Astrocyte (in vitro differentiated cells and primary cell): ENCODE measurements around the gene WNT16. TPM values are rescaled to one million over a fixed set of nuclear protein-coding genes. Genes with fewer than 3 reads are reported as not detected.
"Not testable (repeated sequence)": the region's sequence is repeated elsewhere in the genome, so short reads cannot be mapped to it uniquely, and the experiment has no call there.

Source experiments
- DNase-seq: peaks from one replicate; pipeline ENCODE4 v3.0.0-alpha.2; 2010; ENCODE audit warnings: low read depth
- FAIRE-seq: peaks from 2 replicates; lab custom pipeline; 2011; peaks lifted over from hg19 to GRCh38; lab: Jason Lieb, UNC
- H2AFZ ChIP-seq: 2 replicates; pipeline ENCODE4 v1.6.0; 2012; ENCODE audit warnings: low read depth, low read length, inconsistent platforms
- H3K27ac ChIP-seq: 2 replicates; pipeline ENCODE4 v1.5.1; 2011; ENCODE audit warnings: low read depth, low read length, inconsistent platforms
- H3K27me3 ChIP-seq: 2 replicates; pipeline ENCODE4 v1.6.0; 2011; ENCODE audit warnings: low read length, inconsistent platforms; ENCODE audit not compliant: insufficient read depth
- H3K36me3 ChIP-seq: 2 replicates; pipeline ENCODE4 v1.5.1; 2011; ENCODE audit warnings: low read length, inconsistent platforms; ENCODE audit not compliant: insufficient read depth
- H3K4me1 ChIP-seq: 2 replicates; pipeline ENCODE4 v1.5.1; 2011; ENCODE audit warnings: low read length, inconsistent platforms; ENCODE audit not compliant: insufficient read depth
- H3K4me2 ChIP-seq: 2 replicates; pipeline ENCODE4 v1.6.0; 2012; ENCODE audit warnings: low read length, inconsistent platforms
- H3K4me3 ChIP-seq: 2 replicates; pipeline ENCODE4 v1.5.1; 2011; ENCODE audit warnings: low read depth, mild to moderate bottlenecking, low read length, inconsistent platforms; ENCODE audit not compliant: insufficient read depth
- H3K79me2 ChIP-seq: 2 replicates; pipeline ENCODE4 v1.6.0; 2012; ENCODE audit warnings: mild to moderate bottlenecking, low read length, inconsistent platforms; ENCODE audit not compliant: insufficient read depth
- H3K9ac ChIP-seq: 2 replicates; pipeline ENCODE4 v1.6.0; 2012; ENCODE audit warnings: mild to moderate bottlenecking, low read length, inconsistent platforms
- H3K9me3 ChIP-seq: 2 replicates; pipeline ENCODE4 v1.5.1; 2012; ENCODE audit warnings: low read depth, mild to moderate bottlenecking, low read length, inconsistent platforms; ENCODE audit not compliant: insufficient read depth
- H4K20me1 ChIP-seq: 2 replicates; pipeline ENCODE4 v1.6.0; 2012; ENCODE audit warnings: low read length, inconsistent platforms; ENCODE audit not compliant: insufficient read depth
- H3K27ac Mint-ChIP-seq: one replicate; pipeline ENCODE4 v1.8.0; 2021; ENCODE audit warnings: mild to moderate bottlenecking, mixed read lengths; ENCODE audit not compliant: unreplicated experiment
- H3K27me3 Mint-ChIP-seq: one replicate; pipeline ENCODE4 v1.8.0; 2021; ENCODE audit warnings: low read depth, mixed read lengths; ENCODE audit not compliant: unreplicated experiment
- H3K36me3 Mint-ChIP-seq: one replicate; pipeline ENCODE4 v1.8.0; 2021; ENCODE audit warnings: low read depth, mixed read lengths; ENCODE audit not compliant: unreplicated experiment
- H3K4me1 Mint-ChIP-seq: one replicate; pipeline ENCODE4 v1.8.0; 2021; ENCODE audit warnings: low read depth, mixed read lengths; ENCODE audit not compliant: unreplicated experiment
- H3K4me3 Mint-ChIP-seq: one replicate; pipeline ENCODE4 v1.8.0; 2021; ENCODE audit warnings: mild to moderate bottlenecking, moderate library complexity, mixed read lengths; ENCODE audit not compliant: unreplicated experiment
- H3K9me3 Mint-ChIP-seq: one replicate; pipeline ENCODE4 v1.8.0; 2021; ENCODE audit warnings: mild to moderate bottlenecking, mixed read lengths; ENCODE audit not compliant: unreplicated experiment
- CTCF ChIP-seq: IDR thresholded peaks from 2 replicates; pipeline ENCODE4 v1.5.1; 2011; ENCODE audit warnings: low read depth, mild to moderate bottlenecking, inconsistent platforms, low read length, moderate library complexity; ENCODE audit not compliant: insufficient read depth
- EZH2 ChIP-seq: IDR thresholded peaks from 2 replicates; pipeline ENCODE4 v1.6.1; 2012; ENCODE audit warnings: mild to moderate bottlenecking, low read length, inconsistent platforms; ENCODE audit not compliant: insufficient read depth
- total RNA-seq: library from RNA; stranded (reverse); gene quantifications from 2 replicates; pipeline ENCODE4 v1.2.1, GENCODE V29; 2021

WNT16 gene
- total RNA-seq, 1 donor from 2014 or later, result 0.07 TPM

DNA sequence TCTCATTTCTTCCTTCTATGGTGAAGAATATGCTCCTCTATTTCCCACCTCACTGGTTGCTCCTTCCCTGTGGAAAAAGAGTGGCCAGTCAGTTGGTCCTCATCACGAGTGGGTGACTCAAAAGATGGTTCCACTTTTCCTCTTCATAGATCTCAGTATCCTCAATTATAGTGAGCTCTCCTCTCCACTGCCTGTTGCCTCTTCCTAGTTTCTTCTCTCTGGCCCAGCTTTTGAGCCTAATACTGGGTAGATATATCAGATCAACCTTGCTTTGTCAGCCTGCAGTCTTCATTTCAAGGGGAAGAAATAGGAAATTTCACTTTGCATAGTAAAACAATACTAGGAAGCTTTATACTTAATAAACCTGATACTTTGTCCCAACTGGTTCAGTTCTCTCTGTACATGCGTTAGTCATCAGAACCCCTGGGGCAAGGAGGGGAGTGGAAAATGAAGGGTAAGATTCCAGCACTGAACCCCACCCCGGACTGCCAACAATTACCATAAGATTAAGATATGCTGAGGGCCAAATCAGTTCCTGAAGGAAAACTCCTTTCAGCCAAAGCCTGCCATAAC lies 15.5 kb upstream of the WNT16 start:
- Histone ChIP-seq H3K4me2 (peak overlapping the region; percentile 7), H3K79me2 (no peaks in the 10 kb centered on the region), H3K36me3 (no peaks in the 10 kb centered on the region), H4K20me1 (no peaks in the 10 kb centered on the region), H3K9ac (no peak overlapping the region), H3K4me1 (no peaks in the 10 kb centered on the region), H3K9me3 (no peaks in the 10 kb centered on the region), H3K27me3 (no peaks in the 10 kb centered on the region), H3K27ac (no peak overlapping the region), H3K4me3 (no peak overlapping the region), H2AFZ (no peak overlapping the region)
- no peak for DNase-seq
- no peak for FAIRE-seq
- Mint-ChIP-seq H3K4me3 (no peak overlapping the region), H3K27me3 (peaks cover 14% of the 10 kb centered on the region), H3K9me3 (peaks cover 6% of the 10 kb centered on the region), H3K27ac (no peak overlapping the region), H3K36me3 (peaks cover 2% of the 10 kb centered on the region), H3K4me1 (peaks cover 3% of the 10 kb centered on the region)
- TF ChIP-seq CTCF, result no peak
- TF ChIP-seq EZH2, result no peak

- Mint-ChIP-seq H3K4me3 (no peak overlapping the region), H3K9me3 (peaks cover 6% of the 10 kb centered on the region), H3K4me1 (peaks cover 3% of the 10 kb centered on the region), H3K27ac (no peak overlapping the region), H3K36me3 (peaks cover 2% of the 10 kb centered on the region), H3K27me3 (peaks cover 14% of the 10 kb centered on the region)
- TF ChIP-seq CTCF (no peak), EZH2 (no peak)
- Histone ChIP-seq H4K20me1 (no peaks in the 10 kb centered on the region), H3K4me3 (no peak overlapping the region), H3K9me3 (no peaks in the 10 kb centered on the region), H3K4me2 (no peak overlapping the region), H3K27me3 (no peaks in the 10 kb centered on the region), H3K36me3 (no peaks in the 10 kb centered on the region), H2AFZ (no peak overlapping the region), H3K79me2 (no peaks in the 10 kb centered on the region), H3K4me1 (no peaks in the 10 kb centered on the region), H3K27ac (no peak overlapping the region), H3K9ac (no peak overlapping the region)
- DNase-seq (peak; percentile 29), FAIRE-seq (no peak)
Measured at GRCh38 chr7:121313793-121314676, 14.8 kb upstream of the WNT16 start.

- FAIRE-seq, result not testable (repeated sequence)
Measured at GRCh38 chr7:121315170-121315569, 13.6 kb upstream of the WNT16 start.

More at GRCh38 chr7:121315170-121315569, 13.6 kb upstream of the WNT16 start:
- H3K4me2 ChIP-seq, H3K4me3 ChIP-seq, H3K9me3 ChIP-seq, H3K27ac Mint-ChIP-seq, H3K9ac ChIP-seq, H3K27ac ChIP-seq, H4K20me1 ChIP-seq, H3K9me3 Mint-ChIP-seq, H3K36me3 Mint-ChIP-seq, H3K79me2 ChIP-seq, H3K27me3 ChIP-seq, H3K4me1 Mint-ChIP-seq, H2AFZ ChIP-seq, H3K36me3 ChIP-seq, H3K4me1 ChIP-seq, DNase-seq, H3K4me3 Mint-ChIP-seq: not testable (repeated sequence)
- peaks cover 14% of the 10 kb centered on the region for H3K27me3 Mint-ChIP-seq
